Fibroblast of skin of left quadriceps (primary cell): Measurements from ENCODE around the gene SLC48A1.

ENCODE experiments used
- DNase-seq, 2 experiments: peaks; one replicate each; pipeline ENCODE4 v3.0.0-alpha.2; 2013; ENCODE audit warnings: low read depth in 2 of 2

Gene SLC48A1

DNA sequence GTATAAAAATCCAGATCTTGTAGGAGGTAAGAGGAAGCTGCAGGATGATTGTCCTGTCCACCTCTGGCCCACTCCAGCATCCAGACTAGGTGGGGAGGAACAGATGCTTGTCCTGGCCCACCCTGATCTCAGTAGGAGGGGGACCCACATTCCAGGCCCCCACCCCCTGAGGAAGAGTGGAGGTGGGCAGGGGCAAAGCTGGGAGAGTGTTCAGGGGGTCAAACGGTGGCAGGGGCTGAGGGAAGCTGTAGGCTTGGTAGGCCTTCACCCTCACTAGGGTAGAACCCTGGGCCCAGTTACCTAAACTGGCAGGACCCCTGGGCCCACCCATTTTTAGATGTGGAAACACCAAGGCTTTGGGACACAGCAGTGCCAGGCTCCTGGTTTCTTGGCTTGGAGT lies 4.1 kb downstream of the SLC48A1 start:
- no peak for DNase-seq

- DNase-seq: no peak
Observed at GRCh38 chr12:47777741-47778558, 4.9 kb downstream of the SLC48A1 start.

- DNase-seq: no peak
Observed at GRCh38 chr12:47778881-47779280, 5.8 kb downstream of the SLC48A1 start.

DNA sequence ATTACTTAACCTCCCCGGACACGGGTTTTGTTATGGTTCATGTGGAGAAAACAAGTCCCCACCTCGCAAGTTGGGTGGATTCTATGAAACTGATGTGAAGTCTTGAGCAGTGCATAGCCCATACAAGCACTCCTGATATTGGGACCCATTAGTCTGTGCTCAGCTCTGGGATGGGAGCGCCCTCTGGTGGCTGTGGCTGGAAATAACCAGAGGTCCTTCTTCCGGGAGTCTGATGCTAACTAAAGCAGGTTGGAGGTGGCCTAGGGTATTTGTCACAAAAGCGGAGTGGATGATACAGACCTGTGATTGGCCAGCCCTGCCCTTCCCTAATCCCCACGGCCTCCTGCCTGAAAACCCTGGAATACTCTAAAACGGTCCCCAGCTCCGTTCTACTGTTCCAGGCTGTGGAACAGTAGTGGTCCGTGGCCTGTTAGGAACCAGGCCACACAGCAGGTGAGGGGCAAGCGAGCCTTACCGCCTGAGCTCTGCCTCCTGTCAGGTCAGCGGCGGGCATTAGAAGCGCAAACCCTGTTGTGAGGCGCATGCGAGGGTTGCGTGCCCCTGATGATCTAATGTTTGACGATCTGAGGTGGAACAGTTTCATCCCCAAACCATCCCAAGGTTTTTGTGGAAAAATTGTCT lies 6.4 kb downstream of the SLC48A1 start:
- peak; percentile 67 to 68 for DNase-seq

GRCh38 chr12:47779943-47780504 lies 7.0 kb downstream of the SLC48A1 start:
- DNase-seq: no peak

GRCh38 chr12:47781479-47782371 lies 8.7 kb downstream of the SLC48A1 start:
- DNase-seq: no peak

DNA sequence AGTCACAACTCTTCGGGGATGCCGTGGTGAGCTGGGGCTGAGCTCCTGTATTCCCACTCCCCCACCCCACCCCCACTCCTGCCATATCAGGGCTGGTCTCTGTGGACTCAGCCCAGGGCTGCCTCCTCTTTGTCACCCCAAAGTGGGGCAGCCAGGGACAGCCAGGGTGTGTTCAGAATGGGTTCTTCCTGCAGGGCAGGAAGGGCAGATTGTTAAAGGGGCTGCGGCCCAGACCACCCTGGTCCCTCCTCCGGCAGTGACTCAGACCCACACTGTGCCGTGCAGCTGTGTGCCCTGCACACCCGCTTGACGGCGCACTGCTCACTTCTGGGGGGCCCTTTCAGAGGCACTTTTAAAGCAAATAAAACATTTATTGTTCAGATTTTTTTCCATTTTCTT lies 9.3 kb downstream of the SLC48A1 start:
- no peak for DNase-seq

- no peak for DNase-seq
Observed at GRCh38 chr12:47783024-47783755, 10.2 kb downstream of the SLC48A1 start.

GRCh38 chr12:47783821-47784819 lies 11.1 kb downstream of the SLC48A1 start:
- DNase-seq: no peak

GRCh38 chr12:47785036-47785886 lies 12.2 kb downstream of the SLC48A1 start:
- no peak for DNase-seq

GRCh38 chr12:47785887-47786661 lies 13.0 kb downstream of the SLC48A1 start:
- no peak for DNase-seq

DNA sequence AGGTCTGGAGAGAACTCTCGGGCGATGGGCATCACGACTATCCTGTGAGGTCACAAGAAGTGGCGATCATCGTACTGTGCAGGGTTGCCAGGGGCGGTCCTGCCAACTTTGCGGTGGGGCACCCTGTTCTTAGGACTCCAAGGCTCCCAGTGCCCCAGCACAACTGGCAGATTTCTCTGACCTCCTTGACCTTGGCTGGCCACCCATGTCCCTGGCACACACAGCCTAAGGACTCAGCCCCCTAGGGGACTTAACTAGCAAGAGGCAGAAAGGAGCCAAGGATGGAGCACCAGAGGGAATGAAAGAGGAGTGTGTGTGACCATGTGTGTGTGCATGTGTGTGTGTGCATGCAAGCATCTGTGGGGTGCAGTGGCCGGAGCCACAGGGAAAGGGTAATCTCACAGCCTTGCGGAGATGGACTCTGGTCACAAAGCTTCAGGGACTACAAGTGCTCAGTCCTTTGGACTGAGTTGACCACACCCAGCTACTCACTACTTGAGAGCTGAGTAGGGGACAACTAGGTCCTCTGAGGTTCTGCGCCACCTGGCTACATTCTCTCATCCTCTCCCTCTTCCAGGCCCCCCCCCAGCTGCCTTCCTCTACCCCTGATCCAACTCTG lies 13.7 kb downstream of the SLC48A1 start:
- no peak for DNase-seq

DNA sequence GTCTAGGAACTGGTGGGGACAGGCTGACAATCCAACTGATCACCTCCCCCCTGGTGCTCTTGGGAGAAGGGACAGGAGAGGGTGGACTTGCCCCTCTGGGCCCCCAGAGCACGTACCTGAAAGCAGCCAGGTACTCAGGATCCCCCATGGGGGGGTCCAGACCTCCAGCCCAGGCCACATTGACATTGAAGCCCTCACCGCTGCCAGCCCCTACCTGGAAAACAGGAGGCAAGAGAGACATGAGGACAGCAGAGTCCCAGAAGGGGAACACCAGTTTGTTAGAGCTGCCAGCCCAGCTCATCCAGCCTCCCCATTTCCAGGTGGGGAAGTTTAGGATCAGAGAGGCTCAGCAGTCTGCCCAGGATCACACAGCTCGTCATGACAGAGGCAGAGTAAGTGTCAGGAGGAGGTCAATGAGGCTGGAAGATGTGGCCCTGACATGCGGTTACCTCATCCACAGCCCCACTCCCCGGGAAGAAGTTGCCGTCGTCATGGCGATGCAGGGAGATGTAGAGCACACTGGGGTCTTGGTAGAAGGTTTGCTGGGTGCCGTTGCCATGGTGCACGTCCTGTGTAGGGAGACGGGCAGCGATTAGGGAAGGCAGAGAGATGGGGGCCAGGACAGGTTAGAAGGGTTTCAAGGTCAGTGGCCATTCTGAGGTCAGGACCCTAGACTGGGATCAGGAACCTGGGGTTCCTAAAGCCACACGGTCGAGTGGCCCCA lies 14.7 kb downstream of the SLC48A1 start:
- DNase-seq: no peak

GRCh38 chr12:47789141-47789540 lies 16.1 kb downstream of the SLC48A1 start:
- DNase-seq: no peak

GRCh38 chr12:47789712-47790489 lies 16.9 kb downstream of the SLC48A1 start:
- DNase-seq: no peak

DNA sequence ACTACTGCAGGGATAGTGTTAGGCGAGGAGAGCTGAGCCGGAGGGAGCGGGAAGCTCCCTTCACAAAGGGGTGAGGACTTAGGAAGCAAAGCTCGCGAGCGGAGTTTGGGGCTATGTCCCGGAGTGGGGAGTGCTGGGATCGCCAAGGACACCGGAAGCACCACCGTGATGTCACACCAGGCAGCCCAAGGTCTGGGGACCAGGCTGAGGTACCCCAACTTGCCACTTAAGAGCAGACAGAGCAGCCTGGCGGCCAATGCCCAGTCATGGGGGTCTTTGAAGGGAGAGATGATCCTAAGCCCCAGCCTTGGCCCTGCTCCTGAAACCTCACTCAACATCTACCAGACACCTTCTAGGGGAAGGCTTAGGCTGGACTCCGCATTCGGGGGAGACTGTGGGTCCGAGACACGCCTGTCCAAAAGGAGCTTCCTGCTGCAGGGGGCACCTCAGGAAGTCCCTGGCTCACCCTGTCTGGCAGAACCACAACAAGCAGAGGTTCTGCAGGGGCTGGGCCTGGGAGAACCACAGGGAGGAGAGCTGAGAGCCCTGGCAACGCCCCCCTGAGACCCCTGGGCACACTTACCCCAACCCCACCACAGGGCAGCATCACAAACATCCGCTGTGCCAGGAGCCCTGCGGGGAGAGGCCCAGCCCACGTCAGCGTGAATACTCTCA lies 17.8 kb downstream of the SLC48A1 start:
- DNase-seq: no peak
